ENCODE measurements around the gene MED8.

DNA sequence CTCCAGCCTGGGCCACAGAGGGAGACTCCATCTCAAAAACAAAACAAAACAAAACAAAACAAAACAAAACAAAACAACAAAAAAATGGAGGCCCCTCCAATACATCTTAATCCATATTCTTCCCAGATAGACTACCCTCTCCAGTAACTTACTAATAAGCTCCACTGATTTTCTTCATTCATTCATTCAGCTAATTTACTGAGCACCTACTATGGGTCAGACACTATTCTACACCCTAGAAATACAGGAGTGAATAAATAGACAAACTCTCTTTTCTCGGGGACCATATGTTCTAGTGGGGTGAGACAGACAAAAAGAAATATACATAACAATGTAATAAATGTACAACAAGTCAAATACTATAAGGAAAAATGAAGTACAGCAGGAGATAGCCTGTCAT, 38.6 kb downstream of the MED8 start:
- TF ChIP-seq, protein P1, sequence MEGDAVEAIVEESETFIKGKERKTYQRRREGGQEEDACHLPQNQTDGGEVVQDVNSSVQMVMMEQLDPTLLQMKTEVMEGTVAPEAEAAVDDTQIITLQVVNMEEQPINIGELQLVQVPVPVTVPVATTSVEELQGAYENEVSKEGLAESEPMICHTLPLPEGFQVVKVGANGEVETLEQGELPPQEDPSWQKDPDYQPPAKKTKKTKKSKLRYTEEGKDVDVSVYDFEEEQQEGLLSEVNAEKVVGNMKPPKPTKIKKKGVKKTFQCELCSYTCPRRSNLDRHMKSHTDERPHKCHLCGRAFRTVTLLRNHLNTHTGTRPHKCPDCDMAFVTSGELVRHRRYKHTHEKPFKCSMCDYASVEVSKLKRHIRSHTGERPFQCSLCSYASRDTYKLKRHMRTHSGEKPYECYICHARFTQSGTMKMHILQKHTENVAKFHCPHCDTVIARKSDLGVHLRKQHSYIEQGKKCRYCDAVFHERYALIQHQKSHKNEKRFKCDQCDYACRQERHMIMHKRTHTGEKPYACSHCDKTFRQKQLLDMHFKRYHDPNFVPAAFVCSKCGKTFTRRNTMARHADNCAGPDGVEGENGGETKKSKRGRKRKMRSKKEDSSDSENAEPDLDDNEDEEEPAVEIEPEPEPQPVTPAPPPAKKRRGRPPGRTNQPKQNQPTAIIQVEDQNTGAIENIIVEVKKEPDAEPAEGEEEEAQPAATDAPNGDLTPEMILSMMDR (IDR thresholded peaks at IDR 0.05), result no peak
- TF ChIP-seq ZFX (IDR thresholded peaks at IDR 0.05; ENCODE audit: borderline replicate concordance), result no peak

Data from 22Rv1 (cell line).